RWPE2 (cell line): ENCODE results near the gene REEP5.
A peak's percentile ranks its signal among the peaks of the same experiment; 100 is the strongest.

Experiments
- ATAC-seq: fragments of 200-7000 bp; cut with Tn5 transposase; 3 replicates; pipeline ENCODE4 v1.9.1; 2021; ENCODE audit warnings: low read depth
- DNase-seq: peaks from one replicate; pipeline ENCODE4 v3.0.0-alpha.2; 2020; ENCODE audit warnings: low spot score
- H3K27ac ChIP-seq: fragments of 450-650 bp; 2 replicates; pipeline ENCODE4 v1.5.1; 2017; ENCODE audit warnings: mild to moderate bottlenecking; ENCODE audit not compliant: poor library complexity, severe bottlenecking
- H3K27me3 ChIP-seq: fragments of 250-450 bp; sonication (Bioruptor Pico); 2 replicates; pipeline ENCODE4 v1.5.1; 2021; ENCODE audit warnings: mild to moderate bottlenecking, moderate library complexity; ENCODE audit not compliant: insufficient read depth, poor library complexity, severe bottlenecking
- H3K36me3 ChIP-seq: fragments of 250-450 bp; sonication (Bioruptor Pico); 2 replicates; pipeline ENCODE4 v1.5.1; 2020; ENCODE audit warnings: low read depth, mild to moderate bottlenecking, moderate library complexity
- H3K4me1 ChIP-seq: fragments of 250-450 bp; sonication (Bioruptor Pico); 2 replicates; pipeline ENCODE4 v1.5.1; 2021; ENCODE audit warnings: mild to moderate bottlenecking, moderate library complexity; ENCODE audit not compliant: insufficient read depth, poor library complexity, severe bottlenecking
- H3K4me3 ChIP-seq: fragments of 250-450 bp; sonication (Bioruptor Pico); 2 replicates; pipeline ENCODE4 v1.5.1; 2021; ENCODE audit warnings: mild to moderate bottlenecking, moderate library complexity; ENCODE audit not compliant: severe bottlenecking
- H3K9me3 ChIP-seq: fragments of 250-450 bp; sonication (Bioruptor Pico); 2 replicates; pipeline ENCODE4 v1.5.1; 2021; ENCODE audit warnings: mild to moderate bottlenecking, moderate library complexity; ENCODE audit not compliant: severe bottlenecking
- TF ChIP-seq, protein P1 (sequence below): fragments of 450-650 bp; IDR thresholded peaks from one replicate; pipeline ENCODE4 v1.5.1; 2017; ENCODE audit warnings: mild to moderate bottlenecking, moderate library complexity; ENCODE audit not compliant: poor library complexity, severe bottlenecking

REEP5 gene

DNA sequence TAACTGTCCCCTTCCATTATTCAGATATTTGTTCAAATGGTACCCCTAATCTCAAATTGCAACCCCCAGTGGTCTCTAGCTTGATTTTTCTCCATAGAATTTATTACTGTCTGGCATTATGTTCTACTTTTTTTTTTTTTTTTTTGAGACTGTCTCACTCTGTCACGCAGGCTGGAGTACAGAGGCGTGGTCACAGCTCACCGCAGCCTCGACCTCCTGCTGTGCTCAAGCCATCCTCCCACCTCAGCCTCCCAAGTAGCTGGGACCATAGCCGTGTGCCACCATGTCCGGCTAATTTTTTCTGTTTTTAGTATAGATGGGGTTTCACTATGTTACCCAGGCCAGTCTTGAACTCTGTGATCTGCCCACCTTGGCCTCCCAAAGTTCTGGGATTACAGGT, 2.0 kb upstream of the REEP5 start:
- ATAC-seq (no peak), DNase-seq (no peak)
- Histone ChIP-seq H3K9me3 (no peaks in the 10 kb centered on the region), H3K36me3 (peaks cover 19% of the 10 kb centered on the region), H3K4me1 (peaks cover 9% of the 10 kb centered on the region), H3K27ac (no peak overlapping the region), H3K4me3 (no peak overlapping the region), H3K27me3 (no peaks in the 10 kb centered on the region)
- TF ChIP-seq, protein P1, sequence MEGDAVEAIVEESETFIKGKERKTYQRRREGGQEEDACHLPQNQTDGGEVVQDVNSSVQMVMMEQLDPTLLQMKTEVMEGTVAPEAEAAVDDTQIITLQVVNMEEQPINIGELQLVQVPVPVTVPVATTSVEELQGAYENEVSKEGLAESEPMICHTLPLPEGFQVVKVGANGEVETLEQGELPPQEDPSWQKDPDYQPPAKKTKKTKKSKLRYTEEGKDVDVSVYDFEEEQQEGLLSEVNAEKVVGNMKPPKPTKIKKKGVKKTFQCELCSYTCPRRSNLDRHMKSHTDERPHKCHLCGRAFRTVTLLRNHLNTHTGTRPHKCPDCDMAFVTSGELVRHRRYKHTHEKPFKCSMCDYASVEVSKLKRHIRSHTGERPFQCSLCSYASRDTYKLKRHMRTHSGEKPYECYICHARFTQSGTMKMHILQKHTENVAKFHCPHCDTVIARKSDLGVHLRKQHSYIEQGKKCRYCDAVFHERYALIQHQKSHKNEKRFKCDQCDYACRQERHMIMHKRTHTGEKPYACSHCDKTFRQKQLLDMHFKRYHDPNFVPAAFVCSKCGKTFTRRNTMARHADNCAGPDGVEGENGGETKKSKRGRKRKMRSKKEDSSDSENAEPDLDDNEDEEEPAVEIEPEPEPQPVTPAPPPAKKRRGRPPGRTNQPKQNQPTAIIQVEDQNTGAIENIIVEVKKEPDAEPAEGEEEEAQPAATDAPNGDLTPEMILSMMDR = no peak

DNA sequence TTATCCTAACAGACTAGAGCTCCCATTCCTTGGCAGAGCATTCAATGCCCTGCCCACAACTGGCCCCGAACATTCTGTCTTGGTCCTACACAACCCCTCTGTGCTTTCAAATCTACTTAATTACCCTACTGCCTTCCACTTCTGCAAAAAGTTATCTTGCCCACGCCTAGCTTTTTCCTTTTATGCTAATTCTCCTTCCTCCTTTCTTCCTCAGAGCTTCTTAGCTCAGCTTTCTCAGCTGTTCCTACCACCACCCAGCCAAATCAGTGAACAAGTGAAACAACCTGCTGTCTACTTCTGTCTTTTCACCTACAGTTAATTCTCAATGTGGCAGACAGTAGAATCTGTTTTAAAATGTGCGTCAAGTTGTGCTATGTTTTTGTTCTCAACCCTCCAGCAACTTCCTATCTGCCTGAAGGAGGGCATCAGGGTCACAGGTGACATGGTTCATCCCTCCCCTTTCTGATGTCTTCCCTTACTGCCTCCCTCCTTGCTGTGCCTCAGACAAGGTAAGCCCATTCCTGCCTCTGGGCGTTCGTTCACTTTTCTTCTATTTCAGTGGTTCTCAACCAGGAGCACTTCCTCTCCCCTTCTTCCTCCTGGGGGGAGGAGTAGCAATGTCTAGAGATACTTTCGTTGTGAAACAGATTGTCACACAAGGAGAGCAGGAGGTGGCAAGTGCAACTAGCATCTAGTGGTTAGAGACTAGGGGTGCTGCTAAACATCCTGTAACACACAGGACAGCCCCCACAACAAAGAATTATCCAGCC, 1.3 kb upstream of the REEP5 start:
- Histone ChIP-seq H3K36me3 (peaks cover 25% of the 10 kb centered on the region), H3K27ac (no peak overlapping the region), H3K4me1 (peaks cover 8% of the 10 kb centered on the region), H3K9me3 (no peaks in the 10 kb centered on the region), H3K4me3 (no peak overlapping the region), H3K27me3 (no peaks in the 10 kb centered on the region)
- TF ChIP-seq, protein P1 = no peak
- ATAC-seq (no peak), DNase-seq (no peak)

DNA sequence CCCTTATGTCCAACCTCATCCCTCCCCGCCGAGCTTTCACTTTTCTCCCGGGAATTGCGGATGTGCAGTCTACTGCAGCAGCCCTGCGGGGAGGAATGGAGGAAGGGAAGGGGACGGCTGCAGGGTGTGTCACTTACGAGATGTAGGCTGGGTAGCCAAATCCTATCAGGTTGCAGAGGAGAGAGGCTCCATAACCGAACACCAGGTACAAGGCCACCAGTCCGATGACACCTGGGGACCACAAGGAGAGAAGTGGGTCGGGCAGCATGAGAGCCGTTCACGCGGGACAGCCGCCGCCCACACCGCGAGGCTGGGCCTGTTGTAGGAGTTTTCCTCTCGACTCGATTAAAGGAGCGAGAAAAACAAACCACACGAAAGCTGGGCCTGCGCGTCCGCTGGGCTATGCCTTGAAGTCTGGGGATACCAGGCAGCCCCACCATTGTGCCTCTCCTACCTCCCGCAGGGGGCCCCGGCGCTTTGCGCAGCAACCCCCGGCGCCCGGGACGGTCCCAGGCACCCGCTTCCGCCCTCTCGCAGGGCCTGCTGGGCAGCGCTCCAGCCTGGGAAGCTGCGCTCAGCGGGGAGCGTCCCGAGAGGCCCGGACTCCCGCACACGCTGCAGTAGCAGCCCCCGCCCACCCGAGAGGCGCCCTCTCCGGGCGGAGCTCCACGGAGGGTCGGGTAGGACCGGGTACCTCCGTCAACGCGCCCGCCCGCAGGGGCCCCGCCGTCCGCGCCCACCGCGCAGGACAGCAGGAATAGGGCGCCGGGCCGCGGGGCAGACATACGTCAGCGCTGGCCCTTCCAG, 798 bp downstream of the REEP5 start:
- Histone ChIP-seq H3K4me3 (peak overlapping the region; percentile 74), H3K4me1 (peaks cover 5% of the 10 kb centered on the region), H3K36me3 (peaks cover 44% of the 10 kb centered on the region), H3K27ac (peak overlapping the region; percentile 62), H3K9me3 (no peaks in the 10 kb centered on the region), H3K27me3 (no peaks in the 10 kb centered on the region)
- DNase-seq (peak; percentile 71), ATAC-seq (peak; percentile 76)
- TF ChIP-seq, protein P1 = no peak

DNA sequence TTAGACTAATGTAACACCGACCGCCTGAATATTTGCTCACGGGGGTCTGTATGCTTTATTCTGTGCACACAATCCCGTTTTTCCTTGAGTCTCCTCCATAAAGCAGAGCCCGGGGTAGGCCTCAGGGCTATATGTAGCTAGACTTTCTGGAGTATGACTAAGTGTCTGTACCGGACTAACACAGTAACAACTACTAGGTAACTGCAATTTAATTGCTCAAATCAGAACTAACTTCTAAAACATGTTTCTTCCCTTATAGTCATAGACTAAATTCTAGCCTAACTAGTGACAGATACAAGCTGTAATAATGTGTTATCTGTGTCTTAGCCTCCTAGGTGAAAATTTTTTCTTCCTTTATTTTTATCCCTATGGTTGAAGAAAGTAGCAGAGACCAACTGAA, 2.1 kb downstream of the REEP5 start:
- Histone ChIP-seq H3K9me3 (no peaks in the 10 kb centered on the region), H3K36me3 (peaks cover 54% of the 10 kb centered on the region), H3K4me1 (peaks cover 5% of the 10 kb centered on the region), H3K27me3 (no peaks in the 10 kb centered on the region), H3K4me3 (no peak overlapping the region), H3K27ac (no peak overlapping the region)
- ATAC-seq (no peak), DNase-seq (no peak)
- TF ChIP-seq, protein P1 = no peak
